Measurements from ENCODE around the gene SLC4A7.

- TF ChIP-seq EZH2 (IDR thresholded peaks at IDR 0.05; ENCODE audit: insufficient read depth, poor library complexity, severe bottlenecking) (no peak), EZH2phosphoT487 (IDR thresholded peaks at IDR 0.05; ENCODE audit: insufficient read depth, low read depth) (no peak)
Observed at GRCh38 chr3:27429909-27430308, 54.3 kb downstream of the SLC4A7 start.
